Neural progenitor cell (in vitro differentiated cells): ENCODE data around the gene CRP. TPM values are rescaled to one million over a fixed set of nuclear protein-coding genes. Genes with fewer than 3 reads are reported as not detected.

Source experiments
- DNase-seq: peaks from one replicate; pipeline ENCODE4 v3.0.0-alpha.2; 2016; ENCODE audit warnings: low spot score
- H2AFZ ChIP-seq: fragments of 200-600 bp; sonication (generic); replicated peaks from 2 replicates; pipeline ENCODE4 v1.6.1; 2016; ENCODE audit warnings: antibody characterized with exemption
- H3F3A ChIP-seq: fragments of 200-600 bp; sonication (generic); 2 replicates; pipeline ENCODE4 v1.6.1; 2016; ENCODE audit warnings: antibody characterized with exemption, low read depth
- H3K27ac ChIP-seq: fragments of 200-600 bp; sonication (generic); 2 replicates; pipeline ENCODE4 v1.5.1; 2016; ENCODE audit warnings: mild to moderate bottlenecking
- H3K27me3 ChIP-seq: fragments of 200-600 bp; sonication (generic); 2 replicates; pipeline ENCODE4 v1.6.1; 2016; ENCODE audit warnings: mild to moderate bottlenecking, moderate library complexity
- H3K36me3 ChIP-seq: fragments of 200-600 bp; sonication (generic); 2 replicates; pipeline ENCODE4 v1.5.1; 2016
- H3K4me1 ChIP-seq: fragments of 200-600 bp; sonication (generic); 2 replicates; pipeline ENCODE4 v1.6.1; 2016; ENCODE audit warnings: mixed run types
- H3K4me2 ChIP-seq: fragments of 200-600 bp; sonication (generic); 2 replicates; pipeline ENCODE4 v1.6.1; 2016
- H3K4me3 ChIP-seq: fragments of 200-600 bp; sonication (generic); 2 replicates; pipeline ENCODE4 v1.5.1; 2016
- H3K79me2 ChIP-seq: fragments of 200-600 bp; sonication (generic); 2 replicates; pipeline ENCODE4 v1.6.1; 2016; ENCODE audit warnings: low read depth
- H3K9ac ChIP-seq: fragments of 200-600 bp; sonication (generic); 2 replicates; pipeline ENCODE4 v1.6.1; 2016
- H3K9me3 ChIP-seq: fragments of 200-600 bp; sonication (generic); 2 replicates; pipeline ENCODE4 v1.5.1; 2016; ENCODE audit warnings: low read depth
- H4K20me1 ChIP-seq: fragments of 200-600 bp; sonication (generic); 2 replicates; pipeline ENCODE4 v1.6.1; 2016; ENCODE audit warnings: low read depth
- H3K27ac Mint-ChIP-seq: 3 replicates; pipeline ENCODE4 v1.8.0; 2021; ENCODE audit warnings: mixed read lengths
- H3K27me3 Mint-ChIP-seq: 2 replicates; pipeline ENCODE4 v1.8.0; 2022; ENCODE audit warnings: low read depth, mild to moderate bottlenecking, inconsistent platforms, moderate library complexity, mixed read lengths; ENCODE audit not compliant: insufficient read depth
- H3K36me3 Mint-ChIP-seq: 3 replicates; pipeline ENCODE4 v1.8.0; 2021; ENCODE audit warnings: mixed read lengths
- H3K4me1 Mint-ChIP-seq: 3 replicates; pipeline ENCODE4 v1.8.0; 2021; ENCODE audit warnings: mixed read lengths
- H3K4me3 Mint-ChIP-seq: 3 replicates; pipeline ENCODE4 v1.8.0; 2021; ENCODE audit warnings: mild to moderate bottlenecking, moderate library complexity, mixed read lengths
- H3K9me3 Mint-ChIP-seq: 3 replicates; pipeline ENCODE4 v1.8.0; 2020; ENCODE audit warnings: mixed read lengths
- CTCF ChIP-seq: fragments of 200-600 bp; sonication (generic); IDR thresholded peaks from 2 replicates; pipeline ENCODE4 v1.5.1; 2017; ENCODE audit warnings: antibody characterized with exemption, mild to moderate bottlenecking
- EZH2 ChIP-seq: fragments of 200-600 bp; sonication (generic); IDR thresholded peaks from 2 replicates; pipeline ENCODE4 v1.6.1; 2017; ENCODE audit warnings: antibody characterized with exemption, mild to moderate bottlenecking, moderate library complexity
- EZH2phosphoT487 ChIP-seq: fragments of 200-600 bp; sonication (generic); IDR thresholded peaks from 2 replicates; pipeline ENCODE4 v1.6.1; 2017; ENCODE audit warnings: antibody characterized with exemption
- total RNA-seq: library from RNA; depleted of rRNA; stranded (reverse); fragments of >200 nt; gene quantifications from 2 replicates; pipeline ENCODE4 v1.2.3, GENCODE V29; 2015; ENCODE audit warnings: low replicate concordance

Gene CRP
- total RNA-seq, 1 donor from 2014 or later, result not detected

DNA sequence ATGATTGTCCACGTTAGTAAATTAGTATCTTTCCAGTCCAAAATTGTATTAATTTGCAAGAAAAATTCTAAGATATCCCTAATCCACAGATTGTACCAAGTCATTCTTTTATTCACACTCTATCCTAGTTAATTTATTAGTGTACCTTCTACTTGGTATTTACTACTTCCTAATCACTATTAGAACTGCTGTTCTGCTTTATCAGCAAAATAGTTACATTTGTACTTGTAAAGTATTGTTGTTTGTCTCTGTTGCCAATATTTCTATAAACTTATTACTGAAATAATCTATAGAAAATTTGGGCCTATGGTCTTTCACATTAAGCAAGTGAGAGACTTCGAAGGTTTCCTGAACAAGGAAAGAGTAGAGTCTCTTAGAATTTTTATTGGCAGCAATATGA is 5.6 kb upstream of the CRP start:
- DNase-seq, result no peak
- Histone ChIP-seq H3K79me2 (no peaks in the 10 kb centered on the region), H3K9ac (no peak overlapping the region), H3K27me3 (no peaks in the 10 kb centered on the region), H3K4me1 (no peaks in the 10 kb centered on the region), H4K20me1 (no peaks in the 10 kb centered on the region), H3K27ac (no peak overlapping the region), H3K4me2 (no peak overlapping the region), H3K4me3 (no peak overlapping the region), H3F3A (no peaks in the 10 kb centered on the region), H3K9me3 (peaks cover 6% of the 10 kb centered on the region), H3K36me3 (no peaks in the 10 kb centered on the region), H2AFZ (no peak overlapping the region)
- TF ChIP-seq EZH2 (no peak), CTCF (no peak), EZH2phosphoT487 (no peak)
- H3K27me3 Mint-ChIP-seq, result peaks cover 2% of the 10 kb centered on the region
- no peak overlapping the region for H3K27ac Mint-ChIP-seq
- peaks cover 29% of the 10 kb centered on the region for H3K9me3 Mint-ChIP-seq
- no peak overlapping the region for H3K4me3 Mint-ChIP-seq
- H3K36me3 Mint-ChIP-seq, result no peaks in the 10 kb centered on the region
- H3K4me1 Mint-ChIP-seq, result peaks cover 3% of the 10 kb centered on the region

DNA sequence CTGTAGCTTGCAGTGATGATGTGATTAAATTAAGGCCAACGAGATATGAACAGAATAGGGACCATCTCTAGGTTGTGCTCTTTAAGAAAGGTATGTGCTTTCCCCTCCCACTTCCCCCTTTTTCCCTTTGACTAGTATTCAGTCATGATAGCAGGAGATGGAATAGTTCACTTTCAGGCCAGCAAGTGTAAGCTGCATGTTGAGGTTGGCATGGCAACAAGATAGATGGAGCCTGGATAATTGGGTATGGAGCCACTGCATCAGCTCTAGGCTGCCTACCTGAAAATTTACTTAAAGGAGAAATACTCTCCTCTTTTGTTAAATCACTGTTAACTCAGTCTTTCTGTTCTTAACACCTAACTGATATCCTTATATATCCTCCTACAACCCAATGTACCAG is 1.5 kb upstream of the CRP start:
- H3K27me3 ChIP-seq, result no peaks in the 10 kb centered on the region
- H3K27ac ChIP-seq, result no peak overlapping the region
- H3K79me2 ChIP-seq, result no peaks in the 10 kb centered on the region
- Mint-ChIP-seq H3K4me3 (no peak overlapping the region), H3K36me3 (no peaks in the 10 kb centered on the region), H3K27ac (no peak overlapping the region), H3K27me3 (no peaks in the 10 kb centered on the region), H3K9me3 (peaks cover 19% of the 10 kb centered on the region), H3K4me1 (peaks cover 3% of the 10 kb centered on the region)
- no peaks in the 10 kb centered on the region for H3F3A ChIP-seq
- TF ChIP-seq EZH2, result no peak
- TF ChIP-seq EZH2phosphoT487, result no peak
- no peak for TF ChIP-seq CTCF
- H3K9ac ChIP-seq, result no peak overlapping the region
- H3K9me3 ChIP-seq, result no peaks in the 10 kb centered on the region
- no peaks in the 10 kb centered on the region for H3K36me3 ChIP-seq
- H3K4me2 ChIP-seq, result no peak overlapping the region
- no peak for DNase-seq
- no peak overlapping the region for H2AFZ ChIP-seq
- H3K4me3 ChIP-seq, result no peak overlapping the region
- H3K4me1 ChIP-seq, result no peaks in the 10 kb centered on the region
- no peaks in the 10 kb centered on the region for H4K20me1 ChIP-seq

DNA sequence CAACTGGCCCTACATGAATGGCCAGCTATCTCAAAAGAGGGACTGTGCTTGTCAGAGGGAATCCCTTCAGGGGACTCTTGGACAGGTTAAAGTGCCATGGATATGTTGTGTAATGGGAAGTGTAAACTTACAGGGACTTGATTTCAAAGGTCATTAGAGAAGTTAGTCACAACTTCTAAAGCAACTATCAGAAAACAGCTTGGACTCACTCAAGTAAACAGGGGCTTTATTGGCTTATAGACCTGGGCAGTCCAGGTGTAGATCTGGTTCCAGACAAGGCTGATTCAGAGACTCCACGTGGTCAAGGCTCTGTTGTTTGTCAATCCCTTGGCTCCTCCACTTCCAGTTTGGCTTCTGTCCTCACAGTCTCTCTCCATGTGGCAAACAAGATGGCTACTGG is 2.3 kb downstream of the CRP start:
- no peaks in the 10 kb centered on the region for H3F3A ChIP-seq
- H4K20me1 ChIP-seq, result no peaks in the 10 kb centered on the region
- no peak overlapping the region for H3K4me3 Mint-ChIP-seq
- H3K4me1 ChIP-seq, result no peaks in the 10 kb centered on the region
- H2AFZ ChIP-seq, result no peak overlapping the region
- no peak overlapping the region for H3K27ac ChIP-seq
- no peak overlapping the region for H3K27ac Mint-ChIP-seq
- DNase-seq, result no peak
- no peaks in the 10 kb centered on the region for H3K27me3 ChIP-seq
- H3K9ac ChIP-seq, result no peak overlapping the region
- no peaks in the 10 kb centered on the region for H3K27me3 Mint-ChIP-seq
- TF ChIP-seq CTCF, result no peak
- TF ChIP-seq EZH2phosphoT487, result no peak
- no peaks in the 10 kb centered on the region for H3K9me3 Mint-ChIP-seq
- no peaks in the 10 kb centered on the region for H3K79me2 ChIP-seq
- no peaks in the 10 kb centered on the region for H3K36me3 ChIP-seq
- peaks cover 3% of the 10 kb centered on the region for H3K4me1 Mint-ChIP-seq
- H3K36me3 Mint-ChIP-seq, result no peaks in the 10 kb centered on the region
- no peaks in the 10 kb centered on the region for H3K9me3 ChIP-seq
- H3K4me2 ChIP-seq, result no peak overlapping the region
- no peak overlapping the region for H3K4me3 ChIP-seq
